Chondrocyte (in vitro differentiated cells): Measurements from ENCODE around the gene FAM222A. TPM values are rescaled to one million over a fixed set of nuclear protein-coding genes. Genes with fewer than 3 reads are reported as not detected.

Experiments
- DNase-seq: peaks from one replicate; pipeline ENCODE4 v3.0.0; 2021; ENCODE audit warnings: mixed read lengths, low spot score
- H3K27ac Mint-ChIP-seq: one replicate; pipeline ENCODE4 v1.8.0; 2021; ENCODE audit warnings: mild to moderate bottlenecking, moderate library complexity, mixed read lengths; ENCODE audit not compliant: unreplicated experiment
- H3K27me3 Mint-ChIP-seq: 2 replicates; pipeline ENCODE4 v1.8.0; 2021; ENCODE audit warnings: low read depth, mixed read lengths
- H3K36me3 Mint-ChIP-seq: 2 replicates; pipeline ENCODE4 v1.8.0; 2021; ENCODE audit warnings: low read depth, mixed read lengths
- H3K4me1 Mint-ChIP-seq: 2 replicates; pipeline ENCODE4 v1.8.0; 2021; ENCODE audit warnings: low read depth, mild to moderate bottlenecking, mixed read lengths
- H3K4me3 Mint-ChIP-seq: one replicate; pipeline ENCODE4 v1.8.0; 2021; ENCODE audit warnings: mild to moderate bottlenecking, moderate library complexity, mixed read lengths; ENCODE audit not compliant: unreplicated experiment
- H3K9me3 Mint-ChIP-seq: 2 replicates; pipeline ENCODE4 v1.8.0; 2021; ENCODE audit warnings: low read depth, mixed read lengths
- CTCF ChIP-seq: fragments of 200-600 bp; sonication (generic); IDR thresholded peaks from 2 replicates; pipeline ENCODE4 v1.5.0; 2021; ENCODE audit warnings: antibody characterized with exemption, mild to moderate bottlenecking, moderate library complexity
- total RNA-seq: library from RNA; stranded (reverse); gene quantifications from 3 replicates; pipeline ENCODE4 v1.2.1, GENCODE V29; 2021

Gene FAM222A
- total RNA-seq, 1 donor from 2014 or later = 1.0 TPM

GRCh38 chr12:109715310-109716091 is 1.9 kb downstream of the FAM222A start:
- Mint-ChIP-seq H3K27ac (no peak overlapping the region), H3K9me3 (no peaks in the 10 kb centered on the region), H3K4me1 (peaks cover 3% of the 10 kb centered on the region), H3K4me3 (peak overlapping the region; percentile 33), H3K36me3 (no peaks in the 10 kb centered on the region), H3K27me3 (peaks cover 13% of the 10 kb centered on the region)
- DNase-seq = no peak
- no peak for TF ChIP-seq CTCF

GRCh38 chr12:109716092-109716479 is 2.5 kb downstream of the FAM222A start:
- Mint-ChIP-seq H3K4me1 (no peaks in the 10 kb centered on the region), H3K27ac (no peak overlapping the region)

GRCh38 chr12:109716512-109717389 is 3.1 kb downstream of the FAM222A start:
- Mint-ChIP-seq H3K27me3 (peaks cover 13% of the 10 kb centered on the region), H3K9me3 (no peaks in the 10 kb centered on the region), H3K27ac (no peak overlapping the region), H3K4me1 (no peaks in the 10 kb centered on the region), H3K36me3 (no peaks in the 10 kb centered on the region), H3K4me3 (no peak overlapping the region)
- DNase-seq = no peak
- TF ChIP-seq CTCF = no peak

More at GRCh38 chr12:109716092-109716479, 2.5 kb downstream of the FAM222A start:
- Mint-ChIP-seq H3K36me3 (no peaks in the 10 kb centered on the region), H3K27me3 (peaks cover 13% of the 10 kb centered on the region), H3K9me3 (no peaks in the 10 kb centered on the region), H3K4me3 (no peak overlapping the region)
- no peak for TF ChIP-seq CTCF
- no peak for DNase-seq

GRCh38 chr12:109717390-109718357 is 4.0 kb downstream of the FAM222A start:
- Mint-ChIP-seq H3K36me3 (no peaks in the 10 kb centered on the region), H3K27me3 (peaks cover 13% of the 10 kb centered on the region), H3K27ac (no peak overlapping the region), H3K4me1 (no peaks in the 10 kb centered on the region), H3K9me3 (no peaks in the 10 kb centered on the region), H3K4me3 (no peak overlapping the region)
- TF ChIP-seq CTCF = no peak
- no peak for DNase-seq
